Natural killer cell (primary cell): ENCODE data around the gene THEMIS. TPM values are rescaled to one million over a fixed set of nuclear protein-coding genes. Genes with fewer than 3 reads are reported as not detected.

Experiments
- ATAC-seq, 3 donors: fragments of 150-1000 bp in 2 of 3; fragments of 200-7000 bp in 1 of 3; cut with Tn5 transposase; 1 replicate in 1 of 3; 2 replicates in 2 of 3; pipeline ENCODE4 v1.10.0; 2021; ENCODE audit warnings: mild to moderate bottlenecking in 2 of 3, moderate library complexity in 2 of 3
- DNase-seq, 2 donors: peaks; one replicate each; pipeline versions ENCODE4 v3.0.0 to v3.0.0-alpha.2; 2013 to 2021; ENCODE audit warnings: mixed read lengths in 1 of 2
- H3K27ac ChIP-seq: one replicate; pipeline ENCODE4 v1.5.1; 2013; ENCODE audit warnings: mild to moderate bottlenecking, low read length
- H3K27me3 ChIP-seq: one replicate; pipeline ENCODE4 v1.6.1; 2013; ENCODE audit warnings: low read length; ENCODE audit not compliant: control insufficient read depth, insufficient read depth
- H3K36me3 ChIP-seq: one replicate; pipeline ENCODE4 v1.6.1; 2013; ENCODE audit warnings: low read length; ENCODE audit not compliant: control insufficient read depth, insufficient read depth
- H3K4me1 ChIP-seq: one replicate; pipeline ENCODE4 v1.6.1; 2013; ENCODE audit warnings: low read length; ENCODE audit not compliant: control insufficient read depth, insufficient read depth
- H3K4me3 ChIP-seq: one replicate; pipeline ENCODE4 v1.5.1; 2013; ENCODE audit warnings: low read length
- H3K9me3 ChIP-seq: one replicate; pipeline ENCODE4 v1.6.1; 2013; ENCODE audit warnings: low read length; ENCODE audit not compliant: control insufficient read depth, insufficient read depth
- H3K27ac Mint-ChIP-seq, 2 donors: one replicate each; pipeline ENCODE4 v1.8.0; 2022; ENCODE audit warnings: mild to moderate bottlenecking in 2 of 2, mixed read lengths in 2 of 2, moderate library complexity in 1 of 2
- H3K27me3 Mint-ChIP-seq, 2 donors: one replicate each; pipeline ENCODE4 v1.8.0; 2022; ENCODE audit warnings: low read depth in 2 of 2, mixed read lengths in 2 of 2
- H3K36me3 Mint-ChIP-seq: one replicate; pipeline ENCODE4 v1.8.0; 2022; ENCODE audit warnings: mixed read lengths
- H3K4me1 Mint-ChIP-seq, 2 donors: one replicate each; pipeline ENCODE4 v1.8.0; 2022; ENCODE audit warnings: mixed read lengths in 2 of 2
- H3K4me3 Mint-ChIP-seq: one replicate; pipeline ENCODE4 v1.8.0; 2022; ENCODE audit warnings: mild to moderate bottlenecking, moderate library complexity, mixed read lengths
- H3K9me3 Mint-ChIP-seq, 2 donors: one replicate each; pipeline ENCODE4 v1.8.0; 2022; ENCODE audit warnings: mixed read lengths in 2 of 2
- WGBS: methylation state at CpG from one replicate; pipeline ENCODE4 v1.1.7; 2013; ENCODE audit warnings: missing lambda C conversion rate; ENCODE audit not compliant: insufficient coverage; 5-methylcytosine and 5-hydroxymethylcytosine counted together
- intact Hi-C: fragments of 100-400 bp; cut with micrococcal nuclease; formaldehyde crosslinking; loops from one replicate; pipeline ENCODE4 v1.14.2; 2022
- total RNA-seq, 4 donors: library from RNA; stranded (reverse); fragments of 120-200 nt in 1 of 4; gene quantifications; one replicate each; pipeline versions ENCODE4 v1.2.3 to v1.2.4, GENCODE V29; 2013 to 2022
- TF ChIP-seq, protein P1 (sequence below): fragments of 200-600 bp; IDR thresholded peaks from one replicate; pipeline ENCODE4 v1.8.0; 2022; ENCODE audit warnings: antibody characterized with exemption

The THEMIS gene
- total RNA-seq, 3 donors from 2014 or later (not counting 1 experiment from before 2014, with no cell fraction given): 0.82 to 11.7 (median 1.7) TPM

DNA sequence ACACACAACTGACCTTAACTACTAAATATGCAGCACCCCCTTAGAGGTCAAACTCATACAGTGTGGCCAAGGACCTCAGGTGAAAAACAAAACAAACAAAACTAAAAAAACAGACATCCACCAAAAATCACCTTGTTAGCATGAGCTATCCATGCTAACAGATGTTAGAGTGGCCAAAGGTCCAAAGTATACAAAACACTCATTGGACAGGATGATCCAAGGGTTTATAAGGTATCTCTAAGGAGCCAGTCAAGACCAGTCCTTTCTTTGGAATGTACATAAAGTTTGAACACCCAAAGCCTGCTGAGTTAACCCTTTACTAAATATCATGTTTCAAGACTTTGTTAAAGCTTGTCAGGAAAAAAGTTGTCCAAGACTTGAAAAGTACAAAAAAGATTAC is 35.8 kb downstream of the THEMIS start:
- Histone ChIP-seq H3K4me1 (no peaks in the 10 kb centered on the region), H3K36me3 (no peaks in the 10 kb centered on the region), H3K9me3 (no peaks in the 10 kb centered on the region), H3K27me3 (no peaks in the 10 kb centered on the region), H3K4me3 (no peak overlapping the region), H3K27ac (no peak overlapping the region)
- TF ChIP-seq, protein P1, sequence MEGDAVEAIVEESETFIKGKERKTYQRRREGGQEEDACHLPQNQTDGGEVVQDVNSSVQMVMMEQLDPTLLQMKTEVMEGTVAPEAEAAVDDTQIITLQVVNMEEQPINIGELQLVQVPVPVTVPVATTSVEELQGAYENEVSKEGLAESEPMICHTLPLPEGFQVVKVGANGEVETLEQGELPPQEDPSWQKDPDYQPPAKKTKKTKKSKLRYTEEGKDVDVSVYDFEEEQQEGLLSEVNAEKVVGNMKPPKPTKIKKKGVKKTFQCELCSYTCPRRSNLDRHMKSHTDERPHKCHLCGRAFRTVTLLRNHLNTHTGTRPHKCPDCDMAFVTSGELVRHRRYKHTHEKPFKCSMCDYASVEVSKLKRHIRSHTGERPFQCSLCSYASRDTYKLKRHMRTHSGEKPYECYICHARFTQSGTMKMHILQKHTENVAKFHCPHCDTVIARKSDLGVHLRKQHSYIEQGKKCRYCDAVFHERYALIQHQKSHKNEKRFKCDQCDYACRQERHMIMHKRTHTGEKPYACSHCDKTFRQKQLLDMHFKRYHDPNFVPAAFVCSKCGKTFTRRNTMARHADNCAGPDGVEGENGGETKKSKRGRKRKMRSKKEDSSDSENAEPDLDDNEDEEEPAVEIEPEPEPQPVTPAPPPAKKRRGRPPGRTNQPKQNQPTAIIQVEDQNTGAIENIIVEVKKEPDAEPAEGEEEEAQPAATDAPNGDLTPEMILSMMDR: no peak
- H3K4me1 Mint-ChIP-seq: no peaks in the 10 kb centered on the region
- no peaks in the 10 kb centered on the region for H3K27me3 Mint-ChIP-seq
- H3K27ac Mint-ChIP-seq: no peak overlapping the region
- intact Hi-C loops: no loop called here
- DNase-seq (no peak), ATAC-seq (no peak)
- H3K36me3 Mint-ChIP-seq: no peaks in the 10 kb centered on the region
- H3K9me3 Mint-ChIP-seq: no peaks in the 10 kb centered on the region
- H3K4me3 Mint-ChIP-seq: no peak overlapping the region

DNA sequence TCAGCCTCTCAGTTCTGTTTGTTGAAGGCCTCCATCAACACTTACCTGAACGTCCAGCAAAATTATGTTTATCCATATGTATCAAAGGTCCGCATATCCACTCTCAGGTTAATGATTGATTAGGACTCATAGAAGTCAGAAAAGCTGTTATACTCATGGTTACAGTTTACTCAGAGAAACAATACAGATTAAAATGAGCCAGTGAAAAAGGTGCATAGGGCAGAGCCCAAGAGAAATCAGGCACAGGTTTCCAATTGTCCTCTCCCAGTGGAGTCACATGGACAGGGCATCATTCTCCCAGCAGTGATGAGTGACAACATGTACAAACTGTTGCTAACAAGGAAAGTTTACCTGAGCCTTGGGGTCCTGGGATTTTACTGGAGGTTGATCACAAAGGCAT is 36.2 kb downstream of the THEMIS start:
- no peaks in the 10 kb centered on the region for H3K9me3 Mint-ChIP-seq
- intact Hi-C loops: no loop called here
- ATAC-seq: no peak
- no peaks in the 10 kb centered on the region for H3K36me3 Mint-ChIP-seq
- H3K36me3 ChIP-seq: no peaks in the 10 kb centered on the region
- no peaks in the 10 kb centered on the region for H3K27me3 Mint-ChIP-seq
- no peaks in the 10 kb centered on the region for H3K4me1 Mint-ChIP-seq
- no peaks in the 10 kb centered on the region for H3K4me1 ChIP-seq
- no peak overlapping the region for H3K27ac Mint-ChIP-seq
- no peaks in the 10 kb centered on the region for H3K27me3 ChIP-seq
- H3K9me3 ChIP-seq: no peaks in the 10 kb centered on the region
- H3K4me3 Mint-ChIP-seq: no peak overlapping the region
- no peak overlapping the region for H3K27ac ChIP-seq
- 100% methylated on average over 1 of the region's 2 CpGs for WGBS
- H3K4me3 ChIP-seq: no peak overlapping the region
- no peak for DNase-seq
- TF ChIP-seq, protein P1: no peak

DNA sequence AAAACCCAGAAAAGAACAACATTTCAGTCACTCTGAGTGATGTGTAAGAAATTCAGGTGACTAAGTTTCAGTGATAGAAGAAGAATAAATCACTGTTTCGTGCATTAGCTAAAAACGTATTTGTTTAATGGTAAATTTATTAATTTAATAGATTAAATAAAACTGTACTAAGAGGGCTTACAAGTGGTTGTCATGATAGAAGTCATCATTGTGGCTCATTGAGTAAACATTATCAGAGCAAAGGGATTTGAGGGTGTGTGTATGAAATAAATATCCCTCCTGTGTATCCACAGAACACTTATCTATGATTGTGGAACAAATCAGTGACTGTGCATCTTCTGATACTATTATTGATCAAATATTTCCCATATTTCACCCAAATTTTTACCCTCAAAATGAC is 40.1 kb downstream of the THEMIS start:
- H3K4me3 Mint-ChIP-seq: no peak overlapping the region
- H3K27ac ChIP-seq: no peak overlapping the region
- H3K27me3 ChIP-seq: no peaks in the 10 kb centered on the region
- H3K27me3 Mint-ChIP-seq: no peaks in the 10 kb centered on the region
- H3K4me1 Mint-ChIP-seq: peaks cover 4 to 6% of the 10 kb centered on the region in 2 donors
- H3K4me1 ChIP-seq: no peaks in the 10 kb centered on the region
- intact Hi-C loops: no loop called here
- WGBS: no CpG with 5 or more reads among the region's 2 CpGs
- no peaks in the 10 kb centered on the region for H3K36me3 ChIP-seq
- H3K36me3 Mint-ChIP-seq: no peaks in the 10 kb centered on the region
- DNase-seq (no peak), ATAC-seq (no peak)
- H3K9me3 Mint-ChIP-seq: no peaks in the 10 kb centered on the region
- no peaks in the 10 kb centered on the region for H3K9me3 ChIP-seq
- TF ChIP-seq, protein P1: no peak
- H3K27ac Mint-ChIP-seq: no peak overlapping the region
- no peak overlapping the region for H3K4me3 ChIP-seq

DNA sequence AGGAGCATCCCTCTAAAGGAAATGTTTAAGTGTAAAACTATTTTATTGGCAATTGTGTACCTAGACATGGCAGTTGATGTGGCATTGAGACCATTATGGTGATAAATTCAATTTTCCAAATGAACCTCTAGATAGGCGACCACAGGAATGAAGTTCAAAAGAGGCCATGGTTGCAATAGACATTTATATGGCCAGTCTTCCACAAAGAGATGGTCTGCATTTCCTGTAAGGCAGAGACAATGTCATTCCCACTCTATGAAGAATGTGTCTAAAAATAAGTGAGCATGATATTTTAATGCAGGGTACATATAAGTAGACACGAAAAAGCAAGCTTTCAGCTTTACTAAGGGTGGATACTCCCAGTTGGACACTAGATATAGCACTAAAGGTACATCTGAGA is 40.9 kb downstream of the THEMIS start:
- 82% methylated on average over 2 of the region's 2 CpGs for WGBS
- Histone ChIP-seq H3K36me3 (no peaks in the 10 kb centered on the region), H3K27ac (no peak overlapping the region), H3K4me3 (no peak overlapping the region), H3K9me3 (no peaks in the 10 kb centered on the region), H3K4me1 (no peaks in the 10 kb centered on the region), H3K27me3 (no peaks in the 10 kb centered on the region)
- TF ChIP-seq, protein P1: no peak
- Mint-ChIP-seq H3K9me3 (no peaks in the 10 kb centered on the region), H3K4me3 (no peak overlapping the region), H3K36me3 (no peaks in the 10 kb centered on the region), H3K4me1 (peaks cover 4 to 6% of the 10 kb centered on the region in 2 donors), H3K27me3 (no peaks in the 10 kb centered on the region), H3K27ac (no peak overlapping the region)
- ATAC-seq: no peak
- no peak for DNase-seq
- intact Hi-C loops: loop anchor here (5.0 to 10.0 kb wide), 2 partner anchors 115 to 1512 kb away; no protein-coding TSS in a partner anchor
